K562 (cell line): ENCODE data around the gene C1QA. TPM values are rescaled to one million over a fixed set of nuclear protein-coding genes. Genes with fewer than 3 reads are reported as not detected.

Source experiments
- ATAC-seq: fragments of 200-7000 bp; cut with Tn5 transposase; 3 replicates; pipeline ENCODE4 v1.9.1; 2020; ENCODE audit warnings: moderate library complexity
- BruUV-seq: library from RNA; stranded (reverse); fragments of 400-500 nt; replicated peaks from 2 replicates; lab custom pipeline; 2021; lab: Mats Ljungman, UMichigan
- CTCF ChIA-PET: fragments of 300-600 bp; formaldehyde crosslinking; extraction: SDS; loops from one replicate; lab custom pipeline; 2021; ENCODE audit warnings: low intra/inter-chr PET ratio; lab: Yijun Ruan, JAX
- POLR2A ChIA-PET: fragments of 300-600, 350-650 bp; sonication (Branson Sonifier 250); formaldehyde crosslinking; extraction: SDS; loops from one replicate; lab custom pipeline; 2021; ENCODE audit warnings: antibody characterized with exemption, inconsistent platforms; lab: Yijun Ruan, JAX
- DNase-seq, 4 experiments: peaks; one replicate each; pipeline versions ENCODE4 v3.0.0 to v3.0.0-alpha.2; 2011 to 2018; ENCODE audit warnings: low spot score in 3 of 4, mixed read lengths in 3 of 4; ENCODE audit errors: extremely low read depth in 1 of 4
- FAIRE-seq: peaks from 2 replicates; lab custom pipeline; 2011; peaks lifted over from hg19 to GRCh38; lab: Jason Lieb, UNC
- H2AFZ ChIP-seq: 2 replicates; pipeline ENCODE4 v1.6.0; 2011; ENCODE audit warnings: low read depth, low read length, control low read depth, inconsistent platforms
- H3K27ac ChIP-seq: fragments of 200-600 bp; 3 replicates; pipeline ENCODE4 v1.8.0; 2011; ENCODE audit warnings: low read depth, mild to moderate bottlenecking, control low read depth, inconsistent platforms, low read length, moderate library complexity, mixed read lengths; ENCODE audit errors: extremely low read depth
- H3K27me3 ChIP-seq, 2 experiments: fragments of 300-600 bp in 1 of 2; 2 replicates in 1 of 2; 3 replicates in 1 of 2; pipeline versions ENCODE4 v1.6.0 to v1.8.0; 2011; ENCODE audit warnings: inconsistent platforms in 2 of 2, low read length in 2 of 2, mild to moderate bottlenecking in 1 of 2, mixed read lengths in 1 of 2, moderate library complexity in 1 of 2; ENCODE audit not compliant: control insufficient read depth in 2 of 2, insufficient read depth in 2 of 2
- H3K36me3 ChIP-seq: fragments of 300-600 bp; 3 replicates; pipeline ENCODE4 v1.8.0; 2011; ENCODE audit warnings: mild to moderate bottlenecking, low read length, inconsistent platforms; ENCODE audit not compliant: control insufficient read depth, insufficient read depth
- H3K4me1 ChIP-seq, 2 experiments: fragments of 200-600 bp in 1 of 2; replicated peaks in 1 of 2; 2 replicates in 1 of 2; 3 replicates in 1 of 2; pipeline versions ENCODE4 v1.5.1 to v1.8.0; 2011; ENCODE audit warnings: inconsistent platforms in 2 of 2, low read length in 2 of 2, mild to moderate bottlenecking in 1 of 2, mixed read lengths in 1 of 2, moderate library complexity in 1 of 2; ENCODE audit not compliant: control insufficient read depth in 2 of 2, insufficient read depth in 2 of 2
- H3K4me2 ChIP-seq: 2 replicates; pipeline ENCODE4 v1.6.1; 2011; ENCODE audit warnings: low read length, control low read depth, inconsistent platforms, mixed read lengths; ENCODE audit not compliant: insufficient read depth
- H3K4me3 ChIP-seq: fragments of 200-600 bp; sonication (generic), shearing (Covaris generic); 2 replicates; pipeline ENCODE4 v1.5.1; 2016; ENCODE audit warnings: control low read depth, inconsistent platforms
- H3K79me2 ChIP-seq: fragments of 200-600 bp; 3 replicates; pipeline ENCODE4 v1.8.0; 2011; ENCODE audit warnings: low read length, inconsistent platforms; ENCODE audit not compliant: control insufficient read depth, insufficient read depth
- H3K9ac ChIP-seq, 2 experiments: 2 replicates each; pipeline versions ENCODE4 v1.6.0 to v1.6.1; 2011; ENCODE audit warnings: low read depth in 2 of 2, low read length in 2 of 2, control low read depth in 1 of 2, inconsistent platforms in 1 of 2, mild to moderate bottlenecking in 1 of 2, mixed read lengths in 1 of 2; ENCODE audit not compliant: insufficient read depth in 1 of 2
- H3K9me1 ChIP-seq: one replicate; pipeline ENCODE4 v1.6.0; 2011; ENCODE audit warnings: inconsistent platforms, mild to moderate bottlenecking, low read length, moderate library complexity; ENCODE audit not compliant: control insufficient read depth, insufficient read depth
- H3K9me3 ChIP-seq: replicated peaks from 2 replicates; pipeline ENCODE4 v1.5.1; 2011; ENCODE audit warnings: low read depth, low read length, inconsistent platforms; ENCODE audit not compliant: control insufficient read depth, insufficient read depth
- H4K20me1 ChIP-seq: replicated peaks from 2 replicates; pipeline ENCODE4 v1.6.1; 2011; ENCODE audit warnings: low read length, inconsistent platforms, mixed read lengths; ENCODE audit not compliant: control insufficient read depth, insufficient read depth
- ATF1 ChIP-seq, 2 experiments: fragments of 450-650 bp in 1 of 2; IDR thresholded peaks; 2 replicates each; pipeline ENCODE4 v1.6.1; 2016; ENCODE audit warnings: missing compliant biosample characterization in 1 of 2, missing genetic modification characterization in 1 of 2
- BHLHE40 ChIP-seq: IDR thresholded peaks from 2 replicates; pipeline ENCODE4 v1.6.1; 2011; ENCODE audit warnings: low read length, improper control_type of control experiment
- EWSR1 ChIP-seq: fragments of 450-650 bp; IDR thresholded peaks from 2 replicates; pipeline ENCODE4 v1.6.1; 2018; ENCODE audit warnings: borderline replicate concordance, mild to moderate bottlenecking, low read depth, moderate library complexity; ENCODE audit not compliant: partially characterized antibody
- MLLT1 ChIP-seq, 2 experiments: fragments of 450-650 bp; IDR thresholded peaks; 2 replicates each; pipeline ENCODE4 v1.6.1; 2016
- NR0B1 ChIP-seq: fragments of 450-650 bp; IDR thresholded peaks from one replicate; pipeline ENCODE4 v1.6.1; 2018; ENCODE audit warnings: mild to moderate bottlenecking, moderate library complexity; ENCODE audit not compliant: partially characterized antibody
- SMAD2 ChIP-seq: fragments of 150-350 bp; IDR thresholded peaks from 2 replicates; pipeline ENCODE4 v1.6.1; 2014; ENCODE audit warnings: low read depth, mild to moderate bottlenecking, low read length
- YBX1 ChIP-seq: fragments of 450-650 bp; IDR thresholded peaks from 2 replicates; pipeline ENCODE4 v1.7.1; 2016; ENCODE audit warnings: mild to moderate bottlenecking
- WGBS: fragments of 100-300 bp; shearing (Covaris generic); methylation state at CpG from one replicate; pipeline ENCODE4 v1.1.6; 2016; ENCODE audit warnings: low coverage, mixed read lengths; ENCODE audit not compliant: insufficient coverage; ENCODE audit errors: missing lambda C conversion rate; 5-methylcytosine and 5-hydroxymethylcytosine counted together
- in situ Hi-C: fragments of 300-500 bp; cut with MboI; formaldehyde crosslinking; loops from 4 replicates; pipeline ENCODE4 v1.15.0; 2018; ENCODE audit warnings: inconsistent platforms, mixed read lengths
- intact Hi-C: fragments of 100-400 bp; cut with micrococcal nuclease; formaldehyde crosslinking; loops from 2 replicates; pipeline ENCODE4 v1.14.2; 2022
- polyA plus RNA-seq, 8 experiments: library from polyadenylated mRNA; depleted of rRNA in 4 of 8; stranded (reverse) in 5 of 8; unstranded in 3 of 8; fragments of >200 nt; fragmentation: Nextera tagmentation in 2 of 8; fragmentation: Illumina TruSeq in 1 of 8; extraction: Ambion mirVana in 2 of 8; extraction: Trizol in 1 of 8; gene quantifications; 2 replicates each; pipeline versions ENCODE4 v1.2.1 to v1.2.3, GENCODE V29; 2011 to 2014; ENCODE audit warnings: inconsistent platforms in 1 of 8, missing spikeins in 1 of 8
- total RNA-seq, 7 experiments: library from RNA; depleted of rRNA in 6 of 7; stranded (reverse); fragments of >200 nt in 6 of 7; fragmentation: Illumina TruSeq in 2 of 7; extraction: Trizol in 2 of 7; gene quantifications; 2 replicates each; pipeline versions ENCODE4 v1.2.1 to v1.2.3, GENCODE V29; 2011 to 2021; ENCODE audit warnings: low replicate concordance in 1 of 7

The C1QA gene
- total and polyA plus RNA-seq, 9 of the 15 experiments (the other 6 are each of a cell fraction or from before 2014, with no cell fraction given) = 0.71 TPM; not detected in 8

- ChIA-PET POLR2A (interaction anchor here (0.6 kb wide), 2 partner anchors 21 to 368 kb away, joined by 3 read pairs; no protein-coding TSS in a partner anchor), CTCF (no interaction called here)
- Histone ChIP-seq H3K9me1 (peaks cover 4% of the 10 kb centered on the region), H3K4me3 (no peak overlapping the region), H2AFZ (no peak overlapping the region), H3K27me3 (peaks cover 32 to 81% of the 10 kb centered on the region in 2 experiments; a peak in 4 of 5 replicates), H4K20me1 (peaks cover 18% of the 10 kb centered on the region), H3K4me2 (no peak overlapping the region), H3K27ac (no peak overlapping the region), H3K36me3 (no peaks in the 10 kb centered on the region), H3K79me2 (no peaks in the 10 kb centered on the region), H3K4me1 (peaks cover 0 to 17% of the 10 kb centered on the region in 2 experiments; a peak in 1 of 5 replicates), H3K9me3 (no peaks in the 10 kb centered on the region), H3K9ac (no peak overlapping the region)
- WGBS = 5% methylated on average over 9 of the region's 9 CpGs
- no TSS peak for BruUV-seq
- no peak for DNase-seq
- intact Hi-C loops = no loop called here
- TF ChIP-seq NR0B1 (no peak), SMAD2 (no peak), MLLT1 (IDR thresholded peaks at IDR 0.05) (no peak), ATF1 (CRISPR knock-in tag; IDR thresholded peaks at IDR 0.05) (no peak), ATF1 (tag; IDR thresholded peaks at IDR 0.05) (no peak), BHLHE40 (no peak), YBX1 (no peak), EWSR1 (no peak)
- FAIRE-seq = no peak
- in situ Hi-C loops = no loop called here
- ATAC-seq = no peak
Measured at GRCh38 chr1:22592051-22592450, 44.4 kb upstream of the C1QA start.
